WTC11 (cell line): Measurements from ENCODE around the gene OPCML.

Experiments used
- AFF4 ChIP-seq: sonication (generic); formaldehyde crosslinking; IDR thresholded peaks from 2 replicates; pipeline ENCODE4 v1.8.1; 2023; ENCODE audit warnings: mild to moderate bottlenecking, missing genetic modification reagents, borderline replicate concordance
- CBFB ChIP-seq: sonication (generic); formaldehyde crosslinking; IDR thresholded peaks from 2 replicates; pipeline ENCODE4 v1.8.1; 2022; ENCODE audit warnings: mild to moderate bottlenecking, low read depth, missing genetic modification reagents
- CREB1 ChIP-seq: sonication (generic); formaldehyde crosslinking; IDR thresholded peaks from 2 replicates; pipeline ENCODE4 v1.8.0; 2023; ENCODE audit warnings: mild to moderate bottlenecking, missing genetic modification reagents
- CTCF ChIP-seq: fragments of 200-600 bp; IDR thresholded peaks from 2 replicates; pipeline ENCODE4 v1.8.0; 2022; ENCODE audit warnings: antibody characterized with exemption
- ELF4 ChIP-seq: sonication (generic); formaldehyde crosslinking; IDR thresholded peaks from 2 replicates; pipeline ENCODE4 v1.8.1; 2022; ENCODE audit warnings: low read depth, mild to moderate bottlenecking, moderate library complexity, missing genetic modification reagents
- FOXJ3 ChIP-seq: sonication (generic); formaldehyde crosslinking; IDR thresholded peaks from 2 replicates; pipeline ENCODE4 v1.9.0; 2021; ENCODE audit warnings: missing genetic modification reagents, mild to moderate bottlenecking, borderline replicate concordance
- FOXK1 ChIP-seq: sonication (generic); formaldehyde crosslinking; IDR thresholded peaks from 2 replicates; pipeline ENCODE4 v1.8.0; 2022; ENCODE audit warnings: mild to moderate bottlenecking, moderate library complexity, missing genetic modification reagents
- NR3C1 ChIP-seq: sonication (generic); formaldehyde crosslinking; conservative IDR thresholded peaks from 2 replicates; pipeline ENCODE4 v1.8.1; 2023; ENCODE audit warnings: low read depth, mild to moderate bottlenecking, missing genetic modification reagents

- TF ChIP-seq FOXK1 (no peak), CBFB (no peak), CTCF (no peak), AFF4 (CRISPR knock-in tag) (no peak), NR3C1 (CRISPR knock-in tag) (no peak), FOXJ3 (no peak), CREB1 (no peak), ELF4 (CRISPR knock-in tag) (no peak)
Measured at GRCh38 chr11:133425992-133426391, 106.3 kb downstream of the OPCML start.
